ENCODE measurements around the gene PRLR.

GRCh38 chr5:35069188-35069587 is 161.1 kb downstream of the PRLR start:
- TF ChIP-seq POLR2AphosphoS5 (IDR thresholded peaks at IDR 0.05) (no peak), POLR2A (IDR thresholded peaks at IDR 0.05) (no peak), CTCF (IDR thresholded peaks at IDR 0.05 in 8 of 11, conservative IDR thresholded peaks at IDR 0.05 in 3 of 11) (no peak)
